ENCODE measurements around the gene THBS3. TPM values are rescaled to one million over a fixed set of nuclear protein-coding genes. Genes with fewer than 3 reads are reported as not detected.

Gene THBS3
- total and polyA plus RNA-seq, 9 of the 15 experiments (the other 6 are each of a cell fraction or from before 2014, with no cell fraction given) = 0.59 to 8.3 (median 3.2) TPM

- TF ChIP-seq CCNT2 (IDR thresholded peaks at IDR 0.05; ENCODE audit: borderline replicate concordance, extremely low read depth, insufficient read length, low read depth, low read length) (no peak), GTF2F1 (IDR thresholded peaks at IDR 0.05; ENCODE audit: low read depth, low read length) (no peak), RCOR1 (IDR thresholded peaks at IDR 0.05; ENCODE audit: borderline replicate concordance in 1 of 2, low read depth in 2 of 2, low read length in 2 of 2) (peak in 1 of 2 experiments; percentile 75; a peak in 1 of 4 replicates), RHOXF2B (CRISPR knock-in tag; conservative IDR thresholded peaks at IDR 0.05) (no peak), TOE1 (IDR thresholded peaks at IDR 0.05; ENCODE audit: borderline replicate concordance) (peak; percentile 98), TOE1 (CRISPR knock-in tag; IDR thresholded peaks at IDR 0.05; ENCODE audit: borderline replicate concordance, low read depth) (no peak), DDX20 (tag; IDR thresholded peaks at IDR 0.05; ENCODE audit: low read depth) (no peak), HOMEZ (CRISPR knock-in tag; IDR thresholded peaks at IDR 0.05) (no peak), CHD7 (IDR thresholded peaks at IDR 0.05; ENCODE audit: low read depth, low read length) (no peak), RNF219 (CRISPR knock-in tag; IDR thresholded peaks at IDR 0.05) (no peak), NR2C2 (CRISPR knock-in tag; IDR thresholded peaks at IDR 0.05) (no peak), NR2C2 (tag; IDR thresholded peaks at IDR 0.05) (peak; percentile 71)
These were observed 33.5 kb upstream of the THBS3 start (continued) for GRCh38 chr1:155241069-155241679.
